GM19372 (cell line): ENCODE results near the gene MAEL.

Source experiments
- ATAC-seq: cut with Tn5 transposase; IDR thresholded peaks from one replicate; pipeline ENCODE4 v1.9.1; 2021; ENCODE audit warnings: mild to moderate bottlenecking, low read depth, moderate library complexity; ENCODE audit not compliant: unreplicated experiment

The MAEL gene

GRCh38 chr1:166988974-166989515 lies at the start of gene MAEL:
TSS of gene MAEL (plus strand) at chr1:166989280. CDS start at chr1:166989353, 73 bp downstream.
- ATAC-seq = no peak

DNA sequence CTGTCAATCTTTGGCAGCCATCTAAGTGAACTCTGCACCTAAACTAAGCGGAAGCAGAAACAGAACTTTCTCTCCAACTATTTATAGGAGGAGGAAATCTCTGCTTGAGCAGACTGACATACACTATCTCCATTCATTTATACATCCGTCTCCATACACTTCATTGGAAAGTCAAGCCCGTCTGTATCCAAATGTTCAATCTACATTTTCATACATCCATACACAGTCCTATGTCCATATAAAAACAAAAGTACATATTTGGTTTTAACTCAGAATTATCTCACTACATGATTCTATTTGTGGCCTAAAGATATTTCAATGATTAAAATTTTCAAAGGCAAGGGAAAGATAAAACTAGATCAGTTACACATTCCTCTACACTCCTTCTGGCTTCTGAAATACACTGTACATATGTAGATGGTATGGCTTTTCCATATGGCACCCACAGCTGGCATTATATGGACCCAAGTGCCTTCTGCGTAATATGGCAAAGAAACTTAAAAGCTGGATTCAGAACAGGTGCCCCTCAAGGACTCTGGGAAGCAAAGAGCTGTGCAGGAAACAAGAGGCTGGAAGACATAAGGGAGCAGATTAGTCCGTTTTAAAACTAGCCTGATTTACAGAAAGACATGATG lies 49.2 kb upstream of the MAEL start:
- no peak for ATAC-seq

- no peak for ATAC-seq
Measured at GRCh38 chr1:166944186-166944967, 44.7 kb upstream of the MAEL start.

GRCh38 chr1:166947398-166948043 lies 41.6 kb upstream of the MAEL start:
- ATAC-seq = no peak

GRCh38 chr1:166948856-166949350 lies 40.2 kb upstream of the MAEL start:
- ATAC-seq = no peak

GRCh38 chr1:166950156-166950555 lies 38.9 kb upstream of the MAEL start:
- no peak for ATAC-seq

DNA sequence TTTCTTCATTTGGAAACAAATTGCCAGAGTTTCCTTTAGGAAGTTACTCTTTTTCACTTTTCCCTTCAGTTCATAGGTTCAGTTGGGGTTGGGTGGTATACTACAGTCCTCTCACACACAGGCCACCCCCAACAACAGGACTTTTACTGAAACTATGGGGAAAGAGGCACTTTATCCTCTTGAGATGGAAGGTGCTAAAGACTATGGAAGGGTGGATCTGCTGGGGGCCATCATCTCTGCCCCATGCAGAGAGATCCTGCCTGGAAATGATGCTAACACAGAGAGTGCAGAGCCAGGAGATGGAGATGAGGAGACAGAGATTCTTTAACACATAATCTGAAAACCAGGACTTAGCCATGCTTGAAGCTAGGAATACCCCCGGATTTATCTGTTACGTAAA lies 38.0 kb upstream of the MAEL start:
- ATAC-seq = no peak

DNA sequence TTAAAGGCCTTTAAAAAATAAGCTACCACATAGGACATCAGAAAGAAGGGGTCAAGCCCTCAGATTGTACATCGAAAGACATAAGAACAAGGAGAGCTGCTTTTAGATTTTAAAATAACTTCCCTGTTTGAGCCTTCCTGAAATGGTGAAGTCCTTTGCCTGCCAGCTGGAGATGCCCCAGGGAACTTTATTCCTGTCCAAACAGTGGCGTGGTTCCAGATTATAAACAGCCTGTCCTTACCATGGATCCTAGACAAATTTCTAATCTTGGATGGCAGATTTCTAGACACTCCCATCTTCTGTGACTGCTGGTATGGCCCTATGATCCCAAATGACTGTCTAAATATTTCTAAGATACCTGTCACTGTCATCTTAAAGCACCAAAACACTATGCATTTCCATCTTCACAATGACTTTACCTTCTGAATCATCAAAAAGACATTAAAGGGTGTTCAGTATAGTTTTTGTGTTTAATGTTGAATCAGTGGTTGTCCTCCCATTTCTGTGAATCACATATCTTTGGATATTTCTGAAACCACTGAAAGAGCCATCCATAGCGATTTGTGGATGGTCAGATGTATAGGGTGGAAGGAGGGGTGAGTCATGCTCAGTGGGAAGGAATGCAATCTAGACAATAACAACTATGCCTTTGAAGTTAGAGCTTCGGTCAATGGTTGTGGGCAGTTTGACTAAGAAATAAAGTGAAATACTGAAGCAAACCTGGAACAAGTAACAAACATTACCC lies 36.9 kb upstream of the MAEL start:
- no peak for ATAC-seq

DNA sequence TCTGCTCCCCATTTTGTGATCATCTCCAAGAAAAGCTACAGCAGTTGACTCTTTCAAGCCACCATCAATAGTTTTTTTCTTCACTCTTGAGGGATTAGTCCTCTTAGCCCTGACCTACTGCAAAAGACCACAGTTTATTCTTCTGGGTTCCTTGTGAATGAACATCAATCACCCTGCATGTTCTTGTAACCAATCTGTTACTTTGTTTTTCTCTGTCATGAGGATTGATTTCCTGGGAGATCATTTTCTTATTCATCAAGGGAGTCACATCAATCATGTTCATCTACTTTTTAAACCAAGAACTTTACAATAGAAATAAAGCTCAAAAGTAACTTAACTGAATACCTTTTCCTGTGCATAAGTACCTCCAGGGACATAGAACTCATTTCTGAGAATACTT lies 35.6 kb upstream of the MAEL start:
- ATAC-seq = no peak

DNA sequence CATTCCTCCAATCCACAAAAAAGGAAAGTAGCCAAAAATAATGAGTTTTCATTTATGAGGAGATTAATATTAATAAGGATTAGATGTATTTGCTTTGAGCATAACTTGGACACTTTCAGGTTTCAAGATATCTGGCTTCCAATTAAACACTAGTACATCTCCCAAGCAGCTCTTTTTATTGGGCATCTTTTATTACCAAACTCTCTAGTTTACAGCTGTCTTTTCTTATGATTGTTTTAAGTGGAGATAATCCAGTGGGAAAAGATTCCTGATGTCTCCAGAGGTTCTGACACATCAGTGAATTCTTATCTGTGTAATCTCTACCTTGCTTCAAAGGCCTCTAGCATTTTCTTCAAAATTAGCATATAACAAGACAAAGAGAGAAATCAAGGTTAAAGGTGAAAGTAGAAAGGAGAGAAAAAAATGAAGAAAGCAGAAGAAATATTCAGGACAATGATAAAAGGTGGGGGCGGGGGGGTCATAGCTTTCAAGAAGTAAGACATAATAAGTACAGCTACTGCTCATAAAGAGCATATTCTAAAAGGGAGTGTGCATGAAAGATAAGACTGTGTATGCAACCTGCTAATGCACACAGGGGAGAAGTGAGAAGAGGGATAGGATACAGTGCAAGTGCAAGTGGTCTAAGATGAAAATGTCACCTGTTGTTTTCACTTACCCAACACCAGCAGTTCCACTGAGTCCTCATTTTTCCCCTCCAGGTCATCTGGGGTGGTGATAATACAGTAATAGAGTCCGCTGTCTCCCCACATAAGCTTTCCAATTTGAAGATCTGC lies 32.8 kb upstream of the MAEL start:
- ATAC-seq = no peak

DNA sequence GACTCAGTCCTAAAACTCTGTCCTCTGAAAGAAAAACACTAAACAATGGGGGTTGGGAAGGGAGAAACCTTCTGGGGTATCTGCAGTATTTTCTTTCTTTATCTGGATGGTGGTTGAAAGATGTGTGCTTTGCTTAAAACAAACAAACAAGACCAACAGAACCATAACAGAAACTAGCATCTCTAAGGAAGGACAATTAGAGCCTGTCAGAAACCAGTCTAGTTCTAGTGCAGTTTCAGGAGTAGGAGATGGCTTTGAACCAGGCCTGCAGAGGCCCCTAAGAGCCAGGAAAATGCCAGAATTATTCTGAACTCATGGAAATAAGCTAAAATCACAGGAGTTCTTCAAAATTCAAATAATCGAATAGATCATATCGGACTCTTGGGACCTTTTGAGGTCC lies 32.2 kb upstream of the MAEL start:
- no peak for ATAC-seq

DNA sequence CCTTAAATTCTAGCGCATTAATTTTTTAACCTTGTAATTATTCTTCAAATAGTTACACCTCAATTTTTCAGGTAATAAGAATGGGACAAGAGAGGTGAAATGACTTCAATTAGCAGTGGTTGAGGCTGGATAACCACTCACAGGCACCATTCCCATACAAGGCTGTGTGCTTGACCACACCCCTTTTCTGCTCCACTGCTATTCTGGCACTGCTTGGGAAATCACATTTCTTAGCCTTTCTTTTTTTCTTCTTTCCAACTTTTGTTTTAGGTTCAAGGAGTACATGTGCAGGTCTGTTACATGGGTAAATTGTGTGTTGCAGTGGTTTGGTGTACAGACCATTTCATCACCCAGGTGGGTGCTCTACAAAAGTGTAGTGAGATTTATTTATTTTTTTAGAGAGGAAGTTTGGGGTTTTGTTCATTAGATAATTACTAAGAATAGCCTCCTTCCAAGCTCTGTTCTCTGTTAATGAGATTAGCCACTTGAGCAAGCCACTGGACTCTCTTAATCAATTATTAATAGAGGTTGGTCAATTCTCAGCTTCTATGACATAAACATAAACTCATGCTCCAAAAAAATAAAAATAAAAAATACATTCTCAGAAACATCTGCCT lies 28.1 kb upstream of the MAEL start:
- ATAC-seq = peak; percentile 44

- peak; percentile 61 for ATAC-seq
Measured at GRCh38 chr1:166969074-166969677, 19.9 kb upstream of the MAEL start.

- no peak for ATAC-seq
Measured at GRCh38 chr1:166971252-166971651, 17.8 kb upstream of the MAEL start.

DNA sequence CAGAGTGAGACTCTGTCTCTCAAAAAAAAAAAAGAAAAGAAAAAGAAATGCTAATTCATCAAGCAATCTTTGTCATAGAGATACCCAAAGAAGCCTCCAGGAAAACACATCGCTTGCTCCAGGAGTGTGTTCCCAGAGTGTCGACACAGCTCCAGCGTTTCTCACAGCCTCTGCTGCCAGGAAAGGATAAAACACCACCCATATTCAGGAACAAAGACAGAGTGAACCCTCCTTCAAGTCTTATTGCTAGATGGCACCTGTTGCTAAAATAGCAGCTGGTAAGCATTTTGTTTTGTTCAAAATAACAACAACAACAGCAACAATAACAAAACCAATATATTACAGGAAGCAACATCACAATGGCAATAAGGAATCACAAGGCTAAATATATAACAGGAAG lies 16.9 kb upstream of the MAEL start:
- no peak for ATAC-seq

DNA sequence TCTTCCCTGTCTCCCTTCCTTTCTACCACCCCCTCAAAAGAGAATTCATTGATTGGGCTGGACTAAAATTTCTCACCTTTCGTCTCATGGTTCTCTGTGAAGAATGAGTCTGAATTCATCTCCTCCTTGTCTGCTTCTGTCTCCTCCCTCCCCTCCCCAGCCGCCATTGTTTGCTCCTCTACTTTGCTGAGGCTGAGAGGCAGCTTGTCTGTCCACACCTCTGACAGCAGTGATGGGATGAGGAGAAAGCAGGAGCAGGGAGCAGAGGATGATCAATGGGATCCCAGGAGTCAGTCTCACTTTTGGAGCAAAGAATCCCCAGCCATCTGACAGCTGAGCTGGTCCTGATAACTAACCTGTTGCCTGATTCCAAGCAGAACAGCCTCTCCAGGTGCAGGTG lies 16.3 kb upstream of the MAEL start:
- no peak for ATAC-seq

DNA sequence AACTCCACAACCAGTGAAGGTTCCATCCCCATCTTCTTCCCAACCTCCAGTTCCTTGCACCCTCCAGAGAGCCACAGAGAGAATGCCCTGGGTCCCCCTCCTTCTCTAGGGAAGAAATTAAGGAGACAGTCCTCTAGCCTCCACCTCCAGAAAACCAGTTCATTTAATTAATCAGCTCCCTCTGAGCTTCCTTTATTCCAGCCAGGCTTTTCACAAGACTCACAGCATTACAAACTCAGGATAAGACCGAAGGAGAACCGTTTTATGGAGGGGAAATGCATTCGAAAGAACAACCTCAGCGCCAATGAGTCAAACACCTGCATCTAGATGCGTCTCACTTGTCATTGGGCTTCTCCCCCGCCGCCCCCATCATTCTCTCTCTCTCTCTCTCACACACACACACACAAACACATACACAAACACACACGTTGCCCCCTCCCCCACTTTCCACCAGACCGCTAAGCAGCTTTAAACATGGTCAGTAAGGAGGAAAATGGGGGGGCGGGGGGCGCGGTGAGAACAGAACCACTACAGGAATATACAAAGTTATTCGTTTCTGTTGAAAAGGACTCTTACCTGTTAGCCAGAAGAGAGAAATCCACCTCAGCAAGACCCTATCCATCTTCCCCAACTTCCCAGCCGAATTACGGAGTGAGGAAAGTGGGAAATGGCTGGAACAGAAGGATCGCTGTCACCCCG lies 14.3 kb upstream of the MAEL start:
- ATAC-seq = no peak

GRCh38 chr1:166975361-166976129 lies 13.5 kb upstream of the MAEL start, which contains the start of gene ILDR2:
TSS of gene ILDR2 (minus strand) at chr1:166975540. CDS start at chr1:166975268, 272 bp downstream.
- ATAC-seq = peak; percentile 64
